ENCODE data around the gene TMEM156. TPM values are rescaled to one million over a fixed set of nuclear protein-coding genes. Genes with fewer than 3 reads are reported as not detected.

TMEM156 gene
- polyA plus RNA-seq, 1 donor (not counting 4 experiments of a cell fraction or from before 2014, with no cell fraction given) = 0.68 TPM

DNA sequence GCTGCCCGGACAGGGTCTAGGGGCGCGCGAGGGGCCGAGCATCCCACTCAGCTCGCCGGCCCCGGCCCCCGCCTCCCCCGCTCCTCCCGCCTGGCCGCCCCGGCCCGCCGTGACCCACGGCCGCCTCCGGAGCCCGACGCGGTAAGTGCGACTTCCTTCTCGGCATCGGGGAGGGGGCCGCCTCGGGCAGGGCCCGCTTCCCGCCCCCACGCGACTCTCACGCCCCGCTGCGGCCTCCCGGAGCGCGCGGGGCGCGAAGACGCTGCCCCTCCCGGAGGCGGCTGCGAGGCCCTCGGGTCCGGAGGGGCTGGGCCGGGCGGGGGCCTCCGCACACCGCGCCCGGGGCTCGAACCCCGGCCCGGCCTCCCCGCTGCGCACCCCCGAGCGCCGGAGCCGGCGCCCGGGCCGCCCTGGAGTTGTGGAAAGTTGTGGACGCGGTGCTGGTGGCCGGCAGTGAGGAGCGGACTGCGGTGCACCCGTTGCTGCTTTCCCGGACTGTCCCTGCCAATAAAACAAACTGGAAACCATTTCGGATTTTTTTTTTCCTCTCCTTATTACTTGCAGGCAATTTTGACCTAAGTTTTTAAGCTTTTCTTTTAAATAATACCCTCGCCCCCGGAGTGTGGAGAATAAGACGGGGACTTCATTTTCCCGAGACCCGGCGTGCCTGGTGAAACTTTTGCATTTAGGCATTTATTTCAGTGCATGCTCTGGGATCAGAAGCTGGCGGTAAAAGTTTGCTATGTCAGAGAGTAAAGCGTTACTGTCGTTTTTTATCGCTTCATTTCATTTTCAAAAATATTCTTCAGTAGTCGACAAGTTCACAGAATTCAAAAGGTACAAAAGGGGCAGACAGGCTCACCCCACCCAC is 13.0 kb upstream of the TMEM156 start:
- peak overlapping the region; percentile 87 for H3K9ac ChIP-seq (ENCODE audit: control insufficient read depth, extremely low read depth, insufficient read depth, low read length)
- H3K9me3 ChIP-seq (ENCODE audit: control insufficient read depth, low read depth, low read length) = no peaks in the 10 kb centered on the region
- peaks cover 23% of the 10 kb centered on the region for H3K79me2 ChIP-seq (ENCODE audit: control insufficient read depth, insufficient read depth, low read length)
- no peaks in the 10 kb centered on the region for H3K36me3 ChIP-seq (ENCODE audit: control insufficient read depth in 2 of 2, extremely low read depth in 1 of 2, insufficient read depth in 2 of 2, low read length in 2 of 2)
- TF ChIP-seq EZH2 (IDR thresholded peaks at IDR 0.05; ENCODE audit: low read length) = no peak
- TF ChIP-seq, protein P1, sequence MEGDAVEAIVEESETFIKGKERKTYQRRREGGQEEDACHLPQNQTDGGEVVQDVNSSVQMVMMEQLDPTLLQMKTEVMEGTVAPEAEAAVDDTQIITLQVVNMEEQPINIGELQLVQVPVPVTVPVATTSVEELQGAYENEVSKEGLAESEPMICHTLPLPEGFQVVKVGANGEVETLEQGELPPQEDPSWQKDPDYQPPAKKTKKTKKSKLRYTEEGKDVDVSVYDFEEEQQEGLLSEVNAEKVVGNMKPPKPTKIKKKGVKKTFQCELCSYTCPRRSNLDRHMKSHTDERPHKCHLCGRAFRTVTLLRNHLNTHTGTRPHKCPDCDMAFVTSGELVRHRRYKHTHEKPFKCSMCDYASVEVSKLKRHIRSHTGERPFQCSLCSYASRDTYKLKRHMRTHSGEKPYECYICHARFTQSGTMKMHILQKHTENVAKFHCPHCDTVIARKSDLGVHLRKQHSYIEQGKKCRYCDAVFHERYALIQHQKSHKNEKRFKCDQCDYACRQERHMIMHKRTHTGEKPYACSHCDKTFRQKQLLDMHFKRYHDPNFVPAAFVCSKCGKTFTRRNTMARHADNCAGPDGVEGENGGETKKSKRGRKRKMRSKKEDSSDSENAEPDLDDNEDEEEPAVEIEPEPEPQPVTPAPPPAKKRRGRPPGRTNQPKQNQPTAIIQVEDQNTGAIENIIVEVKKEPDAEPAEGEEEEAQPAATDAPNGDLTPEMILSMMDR (optimal IDR thresholded peaks at IDR 0.05 in 1 of 3, IDR thresholded peaks at IDR 0.05 in 1 of 3, conservative IDR thresholded peaks at IDR 0.05 in 1 of 3; ENCODE audit: extremely low read depth in 1 of 3, insufficient read depth in 2 of 3, low read length in 3 of 3) = no peak
- H3K4me2 ChIP-seq (ENCODE audit: control insufficient read depth, extremely low read depth, insufficient read depth, low read depth, low read length) = peak overlapping the region; percentile 77
- H3K27ac ChIP-seq (ENCODE audit: control insufficient read depth, insufficient read depth, low read length) = peak overlapping the region; percentile 89
- H3K9me1 ChIP-seq (ENCODE audit: control insufficient read depth, extremely low read depth, insufficient read depth, low read length) = no peaks in the 10 kb centered on the region
- no peaks in the 10 kb centered on the region for H3K27me3 ChIP-seq (ENCODE audit: control insufficient read depth, extremely low read depth, insufficient read depth, low read length)
- no peaks in the 10 kb centered on the region for H4K20me1 ChIP-seq (ENCODE audit: control insufficient read depth, extremely low read depth, insufficient read depth, low read length)
- H2AFZ ChIP-seq (ENCODE audit: control insufficient read depth, low read length) = peak overlapping the region; percentile 51
- peak overlapping the region; percentile 59 to 95 (median 86) for H3K4me3 ChIP-seq (ENCODE audit: control insufficient read depth in 2 of 3, extremely low read depth in 1 of 3, insufficient read depth in 2 of 3, low read depth in 1 of 3, low read length in 3 of 3)
- peaks cover 16% of the 10 kb centered on the region for H3K4me1 ChIP-seq (ENCODE audit: control insufficient read depth, extremely low read depth, insufficient read depth, low read length)
- dilution Hi-C loops (cut with MboI; ENCODE audit: extremely low pct_ligation_motif_present, low sequenced_read_pairs) = no loop called here
- FAIRE-seq = no peak
- no peak for DNase-seq (ENCODE audit: low read depth, low spot score)

DNA sequence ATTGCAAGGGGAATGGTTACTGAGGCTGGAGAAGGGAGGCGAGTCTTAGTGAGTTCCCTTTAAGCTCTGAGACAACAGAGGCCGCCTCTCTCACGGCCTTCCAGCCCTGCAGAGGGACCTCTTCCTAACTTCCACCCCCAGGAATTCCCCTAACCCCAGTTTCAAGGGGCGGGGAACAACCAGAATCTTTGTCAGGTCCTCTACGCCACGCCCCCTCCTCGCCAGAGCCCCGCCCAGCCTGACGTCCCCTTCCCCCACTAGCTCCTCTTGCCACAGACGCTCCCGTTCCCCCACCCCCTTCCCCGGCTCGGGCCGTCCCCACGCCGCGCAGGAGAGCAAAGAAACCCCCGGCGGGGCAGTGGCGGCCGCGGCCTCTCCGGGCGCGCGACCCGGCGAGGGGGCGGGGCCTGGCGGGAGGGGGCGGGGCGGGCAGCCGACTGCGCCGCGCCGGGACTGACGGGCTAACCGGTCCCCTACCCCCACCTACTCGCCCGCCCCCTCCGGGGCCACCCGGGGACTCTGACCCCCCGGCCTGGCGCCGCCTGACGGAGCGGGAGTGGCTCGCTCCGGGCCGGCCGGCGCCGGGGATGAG is 12.3 kb upstream of the TMEM156 start:
- dilution Hi-C loops (cut with MboI; ENCODE audit: extremely low pct_ligation_motif_present, low sequenced_read_pairs) = no loop called here
- FAIRE-seq = no peak
- H2AFZ ChIP-seq (ENCODE audit: control insufficient read depth, low read length) = peak overlapping the region; percentile 82
- no peaks in the 10 kb centered on the region for H3K9me1 ChIP-seq (ENCODE audit: control insufficient read depth, extremely low read depth, insufficient read depth, low read length)
- peak; percentile 59 for DNase-seq (ENCODE audit: low read depth, low spot score)
- peak overlapping the region; percentile 87 for H3K9ac ChIP-seq (ENCODE audit: control insufficient read depth, extremely low read depth, insufficient read depth, low read length)
- H3K27ac ChIP-seq (ENCODE audit: control insufficient read depth, insufficient read depth, low read length) = peak overlapping the region; percentile 89
- peaks cover 23% of the 10 kb centered on the region for H3K79me2 ChIP-seq (ENCODE audit: control insufficient read depth, insufficient read depth, low read length)
- peaks cover 16% of the 10 kb centered on the region for H3K4me1 ChIP-seq (ENCODE audit: control insufficient read depth, extremely low read depth, insufficient read depth, low read length)
- peak overlapping the region; percentile 59 to 95 (median 86) for H3K4me3 ChIP-seq (ENCODE audit: control insufficient read depth in 2 of 3, extremely low read depth in 1 of 3, insufficient read depth in 2 of 3, low read depth in 1 of 3, low read length in 3 of 3)
- no peaks in the 10 kb centered on the region for H3K36me3 ChIP-seq (ENCODE audit: control insufficient read depth in 2 of 2, extremely low read depth in 1 of 2, insufficient read depth in 2 of 2, low read length in 2 of 2)
- H4K20me1 ChIP-seq (ENCODE audit: control insufficient read depth, extremely low read depth, insufficient read depth, low read length) = no peaks in the 10 kb centered on the region
- TF ChIP-seq EZH2 (IDR thresholded peaks at IDR 0.05; ENCODE audit: low read length) = no peak
- TF ChIP-seq, protein P1 (optimal IDR thresholded peaks at IDR 0.05 in 1 of 3, IDR thresholded peaks at IDR 0.05 in 1 of 3, conservative IDR thresholded peaks at IDR 0.05 in 1 of 3; ENCODE audit: extremely low read depth in 1 of 3, insufficient read depth in 2 of 3, low read length in 3 of 3) = peak in 1 of 3 experiments; percentile 19
- H3K27me3 ChIP-seq (ENCODE audit: control insufficient read depth, extremely low read depth, insufficient read depth, low read length) = no peaks in the 10 kb centered on the region
- H3K4me2 ChIP-seq (ENCODE audit: control insufficient read depth, extremely low read depth, insufficient read depth, low read depth, low read length) = peak overlapping the region; percentile 78
- H3K9me3 ChIP-seq (ENCODE audit: control insufficient read depth, low read depth, low read length) = no peaks in the 10 kb centered on the region

All from keratinocyte (primary cell).